ENCODE results near the gene KDM6A.
A peak's percentile ranks its signal among the peaks of the same experiment; 100 is the strongest.
"Not testable (repeated sequence)": the region's sequence is repeated elsewhere in the genome, so short reads cannot be mapped to it uniquely, and the experiment has no call there.

The KDM6A gene

DNA sequence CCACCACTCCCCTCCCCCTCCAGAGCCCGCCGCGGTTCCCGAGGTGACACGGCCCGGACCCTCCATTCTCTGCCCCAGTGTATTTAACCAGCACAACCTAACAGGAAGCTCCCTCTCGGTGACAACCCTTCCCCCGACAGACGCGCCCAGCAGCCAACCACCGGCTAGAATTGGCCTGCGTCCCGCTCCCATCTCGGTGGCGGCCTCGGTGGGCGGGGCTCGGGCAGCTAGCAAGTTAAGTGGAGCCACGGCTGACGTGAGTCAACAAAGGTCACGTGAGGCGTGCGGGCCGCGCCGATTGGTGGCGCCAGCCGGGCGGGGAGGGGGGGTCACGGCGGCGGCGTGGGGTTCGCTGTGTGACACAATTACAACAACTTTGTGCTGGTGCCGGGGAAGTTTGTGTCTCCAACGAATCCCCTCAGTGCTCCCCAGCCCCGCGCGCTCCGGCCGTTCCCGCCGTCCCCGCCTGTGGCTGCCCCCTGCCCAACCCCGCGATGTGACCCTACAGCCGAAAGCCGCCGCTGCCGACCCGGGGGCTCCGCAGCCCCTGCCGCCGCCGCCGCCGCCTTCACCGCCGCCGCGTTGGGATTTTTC is at the start of gene KDM6A:
Gene KDM6A, plus strand, starts transcription at position 368 of the 594 bp plus-strand sequence. CDS start 364 bp downstream, outside the sequence.
- peak; percentile 100 for DNase-seq (ENCODE audit: low spot score)

DNA sequence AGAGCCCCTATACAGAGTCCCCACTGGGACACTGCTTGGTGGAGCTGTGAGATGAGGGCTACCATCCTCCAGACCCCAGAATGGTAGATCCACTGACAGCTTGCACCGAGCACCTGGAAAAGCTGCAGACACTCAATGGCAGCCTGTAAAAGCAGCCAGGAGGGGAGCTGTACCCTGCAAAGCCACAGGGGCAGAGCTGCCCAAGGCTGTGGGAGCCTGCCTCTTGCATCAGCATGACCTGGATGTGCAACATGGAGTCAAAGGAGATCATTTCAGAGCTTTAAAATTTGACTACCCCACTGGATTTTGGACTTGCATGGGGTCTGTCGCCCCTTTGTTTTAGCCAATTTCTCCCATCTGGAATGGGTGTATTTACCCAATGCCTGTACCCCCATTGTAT is 49.8 kb upstream of the KDM6A start:
- DNase-seq (ENCODE audit: low spot score), result not testable (repeated sequence)

DNA sequence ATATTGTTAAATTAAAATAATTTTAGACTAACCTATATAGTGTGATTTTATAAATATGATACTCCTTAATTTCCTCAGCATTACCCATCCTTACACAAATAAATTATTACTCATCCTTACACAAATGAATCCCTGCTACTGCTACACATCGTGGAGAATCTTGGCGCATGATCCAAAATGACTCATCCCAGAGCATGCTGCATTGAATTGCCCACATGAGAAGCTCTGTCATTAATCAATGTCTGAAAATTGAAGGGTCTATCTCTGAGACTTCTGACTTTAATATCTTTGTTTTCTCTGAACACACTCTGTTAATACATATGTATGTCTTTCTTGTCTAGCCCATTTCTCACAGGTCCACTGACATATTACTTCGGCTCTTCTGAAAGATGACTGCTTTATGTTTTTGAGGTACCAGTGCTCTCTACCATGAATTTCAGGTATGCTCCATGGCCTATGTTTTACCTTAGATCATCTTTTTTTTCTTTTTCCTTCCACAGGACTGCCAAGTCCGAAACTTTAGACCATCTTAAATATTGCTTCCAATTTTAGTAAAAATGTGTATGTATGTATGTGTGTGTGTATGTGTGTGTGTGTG is 44.9 kb upstream of the KDM6A start:
- no peak for DNase-seq (ENCODE audit: low spot score)

DNA sequence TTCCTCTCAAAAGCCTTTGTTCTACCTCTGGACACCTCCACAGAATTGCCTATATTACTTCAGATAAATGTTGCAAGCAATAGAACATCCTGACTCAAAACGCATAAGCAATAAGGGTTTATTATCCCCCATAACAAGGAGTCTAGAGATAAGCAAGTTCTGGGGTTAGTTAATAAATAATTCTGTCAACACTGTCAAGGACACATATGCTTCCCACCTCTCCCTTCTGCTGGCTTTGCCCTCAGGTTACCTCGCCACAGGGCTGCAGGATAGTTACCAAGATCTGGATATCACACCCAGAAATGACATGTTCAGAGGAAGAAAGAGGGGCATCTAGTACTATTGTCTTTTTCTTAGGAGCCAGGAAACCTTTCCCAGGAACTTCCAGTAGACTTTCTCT is 43.2 kb upstream of the KDM6A start:
- DNase-seq (ENCODE audit: low spot score), result no peak

DNA sequence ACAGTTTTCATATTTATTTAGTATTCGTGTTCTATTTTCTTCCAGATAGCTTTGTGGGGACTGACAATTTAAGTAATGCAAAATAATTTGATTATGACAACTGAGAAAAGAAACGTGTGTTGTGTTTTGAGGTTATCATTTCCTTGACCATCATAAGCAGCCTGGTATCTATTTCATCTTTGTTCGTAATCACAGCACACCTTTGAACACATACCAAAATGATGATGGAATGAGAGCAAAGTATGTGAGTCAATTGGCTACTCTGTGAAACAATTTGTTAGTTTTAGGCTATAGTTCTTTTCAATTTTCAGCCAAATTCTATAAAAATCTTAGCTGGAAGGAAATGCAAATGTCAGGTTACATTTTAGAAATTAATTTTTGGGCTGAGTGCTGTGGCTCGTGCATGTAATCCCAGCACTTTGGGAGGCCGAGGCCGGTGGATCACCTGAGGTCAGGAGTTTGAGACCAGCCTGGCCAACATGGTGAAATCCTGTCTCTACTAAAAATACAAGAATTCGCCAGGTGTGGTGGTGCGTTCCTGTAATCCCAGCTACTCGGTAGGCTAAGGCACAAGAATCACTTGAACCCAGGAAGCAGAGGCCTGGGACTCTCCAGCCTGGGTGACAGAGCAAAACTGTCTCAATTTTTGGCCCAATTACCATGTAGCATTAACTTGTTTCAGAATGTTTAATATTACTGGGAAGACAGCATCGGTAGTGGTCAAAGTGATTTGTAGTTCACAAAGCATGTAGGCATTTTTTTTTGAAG is 30.3 kb upstream of the KDM6A start:
- no peak for DNase-seq (ENCODE audit: low spot score)

DNA sequence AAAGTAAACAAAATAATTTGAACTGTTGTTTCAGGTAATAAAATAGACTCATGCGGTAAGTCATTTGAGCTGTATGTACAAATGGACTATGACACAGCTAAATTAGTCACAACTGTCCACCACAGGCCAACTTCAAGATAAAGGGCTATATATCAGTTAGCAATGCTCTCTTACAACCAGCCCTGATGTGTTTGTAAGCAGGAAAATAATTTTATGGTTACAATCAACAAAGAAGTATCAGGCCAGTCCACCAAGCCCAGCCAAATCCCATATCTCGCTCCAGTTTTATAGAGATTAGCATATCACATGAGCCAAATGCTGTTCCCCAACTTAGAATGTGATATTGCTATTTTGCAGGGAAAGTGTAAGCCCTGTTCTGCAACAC is 29.7 kb upstream of the KDM6A start:
- no peak for DNase-seq (ENCODE audit: low spot score)

DNA sequence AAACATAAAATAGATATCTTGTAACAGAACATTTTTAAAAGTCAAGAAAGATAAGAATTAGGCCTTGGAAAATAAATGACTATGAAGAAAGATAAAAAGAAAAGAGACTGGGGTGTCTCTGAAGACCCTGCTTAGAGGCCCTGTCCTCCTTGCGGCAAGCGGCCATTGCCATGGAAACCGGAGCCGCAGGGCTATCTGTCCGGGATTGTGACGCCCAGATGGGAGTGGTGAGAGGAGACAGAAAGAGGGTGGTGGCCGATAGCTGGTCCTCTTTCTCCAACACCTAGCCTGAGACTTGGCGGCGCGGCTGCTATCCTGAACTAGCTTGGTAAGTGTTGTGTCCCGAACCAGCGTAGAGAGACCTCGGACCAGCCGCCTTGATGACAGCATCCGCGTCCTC is 29.2 kb upstream of the KDM6A start, which contains the start of gene DUSP21:
Gene DUSP21, plus strand, starts transcription at position 269 of the 400 bp plus-strand sequence. Its CDS starts 112 bp downstream, at position 381.
- DNase-seq (ENCODE audit: low spot score), result no peak

DNA sequence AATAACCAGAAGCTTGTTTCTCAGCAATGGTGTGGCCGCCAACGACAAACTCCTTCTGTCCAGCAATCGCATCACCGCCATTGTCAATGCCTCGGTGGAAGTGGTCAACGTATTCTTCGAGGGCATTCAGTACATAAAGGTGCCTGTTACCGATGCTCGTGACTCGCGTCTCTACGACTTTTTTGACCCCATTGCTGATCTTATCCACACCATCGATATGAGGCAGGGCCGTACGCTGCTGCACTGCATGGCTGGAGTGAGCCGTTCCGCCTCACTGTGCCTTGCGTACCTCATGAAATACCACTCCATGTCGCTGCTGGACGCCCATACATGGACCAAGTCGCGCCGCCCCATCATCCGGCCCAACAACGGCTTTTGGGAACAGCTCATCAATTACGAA is 28.8 kb upstream of the KDM6A start:
- DNase-seq (ENCODE audit: low spot score), result no peak

DNA sequence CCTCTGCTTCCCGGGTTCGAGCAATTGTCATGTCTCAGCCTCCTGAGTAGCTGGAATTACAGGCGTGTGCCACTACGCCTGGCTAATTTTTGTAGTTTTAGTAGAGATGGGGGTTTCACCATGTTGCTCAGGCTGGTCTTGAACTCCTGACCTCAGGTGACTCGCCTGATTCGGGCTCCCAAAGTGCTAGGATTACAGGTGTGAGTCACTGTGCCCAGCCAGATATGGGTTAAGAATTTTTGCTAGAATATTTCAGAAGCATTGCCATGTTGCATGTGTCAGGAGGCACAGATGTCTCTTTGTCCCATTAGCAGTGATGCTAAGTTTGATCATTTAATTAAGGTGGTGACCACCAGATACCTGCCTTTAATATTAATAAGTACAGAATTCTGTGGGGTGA is 22.1 kb upstream of the KDM6A start:
- DNase-seq (ENCODE audit: low spot score), result not testable (repeated sequence)

DNA sequence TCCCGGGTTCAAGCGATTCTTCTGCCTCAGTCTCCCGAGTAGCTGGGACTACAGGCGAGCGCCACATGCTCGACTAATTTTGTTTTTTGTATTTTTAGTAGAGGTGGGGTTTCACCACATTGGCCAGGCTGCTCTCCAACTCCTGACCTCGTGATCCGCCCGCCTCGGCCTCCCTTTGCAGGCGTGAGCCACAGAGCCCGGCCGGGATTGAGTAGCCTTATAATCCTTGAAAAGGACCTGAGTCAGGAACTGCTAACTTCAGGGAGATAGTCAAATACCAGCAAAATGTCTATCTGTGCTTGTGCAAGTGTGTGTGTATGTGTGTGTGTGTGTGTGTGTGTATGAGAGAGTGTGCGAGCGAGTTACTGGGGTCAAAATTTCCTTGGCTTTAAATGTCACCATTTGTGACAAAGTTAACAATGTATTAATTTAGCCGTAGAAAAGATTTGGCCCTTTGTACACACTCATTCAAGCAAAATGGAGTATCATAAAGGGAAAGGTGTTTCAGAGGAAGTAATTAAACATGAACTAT is 1.8 kb upstream of the KDM6A start:
- DNase-seq (ENCODE audit: low spot score), result no peak

DNA sequence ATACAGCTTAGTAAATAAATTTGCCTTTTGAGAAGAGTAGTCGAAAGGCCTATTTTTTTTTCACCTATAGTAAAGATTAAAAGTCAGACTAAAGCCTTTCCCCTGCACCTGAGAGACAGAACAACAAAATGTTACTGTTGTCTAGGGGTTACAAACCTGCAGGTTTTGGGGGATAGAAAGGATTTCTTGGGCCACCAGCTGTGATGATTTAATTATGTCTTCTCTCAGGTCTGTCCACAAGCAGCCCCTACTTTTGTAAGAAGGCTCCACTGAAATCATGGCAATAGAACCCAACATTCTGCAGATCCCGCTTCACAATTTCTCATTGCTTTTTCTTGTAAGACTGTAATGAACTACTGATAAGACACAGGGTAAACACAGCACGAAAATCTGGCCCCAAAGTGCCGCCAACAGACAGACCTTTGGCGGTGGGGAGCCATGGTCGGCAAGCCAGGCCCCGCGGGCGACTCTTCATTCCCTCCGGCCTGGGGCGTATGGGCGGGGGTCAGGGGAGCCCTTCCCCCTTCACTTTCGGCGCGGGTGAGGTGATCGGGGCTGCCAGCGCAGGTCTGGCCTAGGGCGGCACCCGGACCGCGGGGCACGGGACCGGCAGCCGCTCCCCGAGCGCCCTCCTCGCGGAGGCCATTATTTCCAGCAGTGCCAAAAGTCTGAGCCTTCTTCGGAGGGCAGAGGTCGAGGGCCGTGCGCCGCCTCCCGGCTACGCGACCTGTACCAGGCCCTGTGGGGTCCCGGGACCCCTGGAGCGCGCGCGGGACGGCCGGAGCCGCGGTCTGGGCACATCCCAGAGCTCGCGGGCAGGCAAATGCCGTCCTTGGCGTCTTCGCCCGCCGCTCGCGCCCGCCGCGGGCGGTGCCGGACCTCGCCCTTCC is 812 bp upstream of the KDM6A start:
- DNase-seq (ENCODE audit: low spot score), result peak; percentile 22

DNA sequence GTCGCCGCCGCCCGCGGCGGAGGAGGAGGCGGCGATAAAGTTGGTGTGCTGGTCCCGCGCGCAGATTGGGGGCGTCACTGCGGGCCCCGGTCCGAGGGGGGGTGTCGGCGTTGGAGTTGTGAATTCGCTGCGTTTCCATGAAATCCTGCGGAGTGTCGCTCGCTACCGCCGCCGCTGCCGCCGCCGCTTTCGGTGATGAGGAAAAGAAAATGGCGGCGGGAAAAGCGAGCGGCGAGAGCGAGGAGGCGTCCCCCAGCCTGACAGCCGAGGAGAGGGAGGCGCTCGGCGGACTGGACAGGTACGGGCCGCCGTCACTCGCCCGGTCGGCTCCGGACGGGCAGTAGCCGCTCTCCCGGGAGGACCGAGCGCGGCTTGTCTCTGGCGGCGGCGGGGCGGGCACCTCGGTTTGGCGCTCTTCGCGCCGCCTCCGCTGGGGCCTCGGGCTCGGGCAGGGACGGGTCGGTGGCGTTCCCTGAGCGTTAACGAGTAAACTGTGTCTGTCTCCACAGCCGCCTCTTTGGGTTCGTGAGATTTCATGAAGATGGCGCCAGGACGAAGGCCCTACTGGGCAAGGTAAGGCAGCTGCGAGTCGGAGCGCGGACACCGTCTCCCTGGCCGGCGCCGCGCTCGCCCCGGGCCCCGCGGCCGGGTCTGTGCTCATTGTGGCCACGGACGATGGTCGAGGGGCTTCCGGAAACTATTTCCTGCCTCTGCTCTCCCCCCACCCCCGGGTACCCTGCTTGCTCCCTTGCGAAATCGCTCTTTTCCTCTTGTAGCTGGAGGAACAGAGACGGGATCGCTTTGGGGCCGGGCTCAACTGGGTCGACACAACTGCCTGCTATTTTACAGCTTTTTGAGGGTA is 658 bp downstream of the KDM6A start:
- peak; percentile 50 for DNase-seq (ENCODE audit: low spot score)

DNA sequence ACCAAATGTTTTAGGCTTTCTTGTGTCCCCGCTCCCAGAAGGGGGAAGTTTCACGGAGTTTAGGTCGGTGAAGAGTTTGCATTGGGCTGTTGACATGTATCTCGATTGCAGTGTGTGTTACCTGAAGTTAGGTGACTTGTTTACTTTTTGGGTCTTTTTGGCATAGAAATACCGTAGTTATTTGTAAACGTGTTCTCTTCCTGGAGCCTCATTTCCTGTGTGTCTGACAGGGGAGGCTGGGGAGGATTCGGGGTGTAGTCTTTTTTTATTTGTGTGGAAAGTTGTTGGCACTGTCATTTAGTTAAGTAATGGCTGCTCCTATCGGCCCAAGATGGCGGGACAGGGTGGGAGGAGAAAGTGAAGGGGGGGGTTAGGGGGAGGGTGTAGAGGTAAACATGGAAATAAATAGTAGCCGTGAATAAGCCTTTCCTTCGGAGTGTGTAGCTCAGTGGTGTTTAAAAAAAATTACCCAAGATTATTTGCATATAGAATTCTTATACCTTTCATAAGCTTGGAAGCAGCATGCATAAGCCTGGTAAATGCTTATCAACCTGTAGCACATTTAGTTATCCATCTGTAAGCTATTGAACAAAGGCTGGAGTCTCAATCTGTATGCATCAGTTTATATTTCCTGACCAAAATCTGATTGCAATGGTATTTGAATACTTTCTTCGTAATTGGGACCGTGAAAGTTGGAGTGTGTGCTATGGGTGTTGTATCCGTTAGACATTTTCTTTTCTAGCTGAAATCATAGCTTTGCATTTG is 1.6 kb downstream of the KDM6A start:
- peak; percentile 49 for DNase-seq (ENCODE audit: low spot score)

DNA sequence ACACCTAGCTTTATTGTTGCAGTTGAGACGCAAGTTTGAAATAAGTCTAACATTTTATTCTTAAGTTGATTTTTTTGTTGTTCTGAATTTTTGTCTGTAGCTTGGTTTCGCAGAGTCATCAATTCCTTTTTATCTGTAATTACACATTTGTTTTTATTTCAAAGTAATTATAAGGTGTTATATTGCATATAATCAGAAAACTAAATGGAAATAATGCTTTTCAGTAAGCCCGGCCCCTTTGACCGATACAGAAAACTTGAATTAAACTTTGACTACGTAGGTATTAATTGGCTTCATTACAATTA is 2.1 kb downstream of the KDM6A start:
- no peak for DNase-seq (ENCODE audit: low spot score)

DNA sequence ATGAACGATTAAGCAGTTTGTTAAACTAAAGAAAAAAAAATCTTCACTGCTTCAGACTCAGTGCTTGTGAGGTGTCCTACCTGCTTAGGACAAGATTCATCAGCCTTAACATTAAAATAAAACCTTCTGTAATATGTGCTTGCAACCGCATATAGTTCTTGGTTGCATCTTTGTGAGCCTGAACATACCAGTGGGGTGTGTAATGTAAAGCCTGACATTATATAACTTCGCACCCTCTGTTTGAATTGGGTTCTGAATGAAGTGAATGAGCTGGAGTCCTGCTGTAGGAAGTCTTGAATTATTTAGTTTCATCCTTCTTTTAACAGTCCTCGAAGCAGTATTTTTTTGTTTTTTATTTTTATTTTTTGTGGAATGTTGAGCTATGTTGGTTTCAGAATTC is 3.1 kb downstream of the KDM6A start:
- no peak for DNase-seq (ENCODE audit: low spot score)

DNA sequence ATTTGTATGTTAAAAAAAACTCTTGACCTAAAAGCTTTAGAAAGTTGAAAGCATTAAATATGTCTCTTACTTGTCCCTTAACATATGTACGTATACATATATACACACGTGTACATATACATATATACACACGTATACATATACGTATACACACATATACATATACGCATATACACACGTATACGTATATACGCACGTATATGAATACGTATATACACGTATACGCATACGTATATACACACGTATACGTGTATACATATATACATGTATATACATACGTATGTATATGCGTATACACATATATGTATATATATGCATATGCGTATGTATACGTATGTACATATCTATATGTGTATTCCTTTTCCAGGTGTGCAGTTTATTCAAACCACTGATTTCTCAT is 3.8 kb downstream of the KDM6A start:
- DNase-seq (ENCODE audit: low spot score), result no peak

DNA sequence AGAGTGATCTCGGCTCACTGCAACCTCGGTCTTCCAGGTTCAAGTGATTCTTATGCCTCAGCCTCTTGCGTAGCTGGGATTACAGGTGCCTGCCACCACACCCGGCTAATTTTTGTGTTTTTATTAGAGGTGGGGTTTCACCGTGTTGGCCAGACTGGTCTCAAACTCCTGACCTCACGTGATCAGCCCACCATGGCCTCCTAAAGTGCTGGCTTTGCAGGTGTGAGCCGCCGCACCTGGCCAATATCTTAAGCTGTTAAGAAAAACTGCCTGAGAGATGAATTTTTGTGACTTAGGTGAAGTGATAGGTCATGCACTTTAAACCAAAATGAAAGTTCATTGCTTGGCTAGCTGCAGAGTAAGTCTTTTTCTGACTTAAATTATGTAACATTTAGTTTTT is 5.8 kb downstream of the KDM6A start:
- DNase-seq (ENCODE audit: low spot score), result no peak

DNA sequence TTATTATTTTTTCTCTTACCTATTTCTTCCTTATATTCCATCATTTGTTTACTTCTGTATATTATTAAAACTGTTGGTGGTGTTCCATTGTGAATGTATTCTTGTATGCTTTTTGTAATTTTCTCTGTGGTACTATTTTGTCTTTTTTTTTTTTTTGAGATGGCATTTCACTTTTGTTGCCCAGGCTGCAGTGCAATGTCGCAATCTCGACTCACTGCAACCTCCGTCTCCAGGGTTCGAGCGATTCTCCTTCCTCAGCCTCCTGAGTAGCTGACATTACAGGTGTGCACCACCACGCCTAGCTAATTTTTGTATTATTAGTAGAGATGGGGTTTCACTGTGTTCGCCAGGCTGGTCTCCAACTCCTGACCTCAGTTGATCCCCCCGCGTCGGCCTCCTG is 8.6 kb downstream of the KDM6A start:
- DNase-seq (ENCODE audit: low spot score), result no peak

DNA sequence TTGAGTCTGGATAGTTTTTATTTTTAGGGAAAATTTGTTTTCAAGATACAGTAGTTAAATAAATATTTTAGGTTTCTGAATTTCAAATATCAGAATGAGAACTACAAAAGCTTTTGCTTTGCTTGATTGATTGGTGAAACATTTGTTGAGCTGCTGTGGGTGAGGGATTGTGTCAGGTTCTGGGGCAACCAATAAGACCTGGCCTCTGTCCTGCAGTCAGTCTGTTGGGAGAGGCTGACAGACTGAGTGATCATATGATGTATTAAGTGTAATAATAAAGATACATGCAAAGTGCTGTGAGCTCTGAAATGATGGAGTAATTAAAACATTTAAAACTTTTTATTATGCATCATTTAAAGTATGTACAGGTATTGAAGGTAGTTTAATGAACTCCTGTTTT is 9.6 kb downstream of the KDM6A start:
- DNase-seq (ENCODE audit: low spot score), result no peak

DNA sequence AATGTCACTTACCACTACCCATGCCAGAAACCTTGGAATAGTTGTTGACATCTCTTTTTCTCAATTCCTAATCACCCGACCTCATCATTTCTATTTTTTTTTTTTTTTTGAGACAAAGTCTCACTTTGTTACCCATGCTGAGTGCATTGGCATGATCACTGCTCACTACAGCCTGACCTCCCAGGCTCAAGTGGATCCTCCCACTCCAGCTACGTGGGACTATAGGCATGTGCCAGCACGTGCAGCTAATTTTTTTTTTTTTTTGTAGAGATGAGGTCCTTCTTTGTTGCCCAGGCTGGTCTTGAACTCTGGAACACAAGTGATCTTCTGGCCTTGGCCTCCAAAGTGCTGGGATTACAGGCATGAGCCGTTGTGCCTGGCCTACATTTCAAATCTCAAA is 12.0 kb downstream of the KDM6A start:
- DNase-seq (ENCODE audit: low spot score), result no peak

DNA sequence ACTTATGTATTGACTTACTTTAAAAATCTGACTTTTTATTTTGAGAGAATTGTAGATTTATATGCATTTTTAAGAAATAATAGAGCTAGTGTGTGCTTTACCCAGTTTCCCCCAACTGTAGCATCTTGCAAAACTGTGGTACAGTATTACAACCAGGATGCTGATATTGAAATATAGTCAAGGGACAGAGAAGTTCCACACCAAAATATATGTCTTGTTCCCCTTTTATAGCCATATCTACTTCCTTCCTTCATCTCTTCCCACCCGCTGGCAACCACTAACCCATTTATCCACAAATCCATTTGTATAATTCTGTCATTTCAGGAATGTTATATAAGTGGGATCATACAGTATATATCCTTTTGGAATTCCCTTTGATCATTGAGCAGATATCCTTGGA is 16.8 kb downstream of the KDM6A start:
- DNase-seq (ENCODE audit: low spot score), result no peak
